Endothelial cell of umbilical vein (primary cell): Measurements from ENCODE around the gene DENND4B. TPM values are rescaled to one million over a fixed set of nuclear protein-coding genes. Genes with fewer than 3 reads are reported as not detected.

ENCODE experiments used
- BruUV-seq: library from RNA; stranded (reverse); fragments of 400-500 nt; replicated peaks from 2 replicates; lab custom pipeline; 2021; lab: Mats Ljungman, UMichigan
- CTCF ChIA-PET: fragments of 300-600, 350-600 bp; sonication (Branson Sonifier 250); formaldehyde crosslinking; loops from one replicate; lab custom pipeline; 2021; ENCODE audit warnings: antibody characterized with exemption, inconsistent platforms; lab: Charles Lee
- POLR2A ChIA-PET: fragments of 300-600, 350-600 bp; sonication (Branson Sonifier 250); formaldehyde crosslinking; loops from one replicate; lab custom pipeline; 2021; ENCODE audit warnings: antibody characterized with exemption, inconsistent platforms; lab: Charles Lee
- DNase-seq: peaks from one replicate; pipeline ENCODE4 v3.0.0-alpha.2; 2011; ENCODE audit warnings: low read depth, low spot score
- FAIRE-seq: peaks from 2 replicates; lab custom pipeline; 2011; peaks lifted over from hg19 to GRCh38; lab: Jason Lieb, UNC
- H2AFZ ChIP-seq: 2 replicates; pipeline ENCODE4 v1.6.0; 2012; ENCODE audit warnings: low read depth, low read length, control low read depth, inconsistent platforms
- H3K27ac ChIP-seq: 2 replicates; pipeline ENCODE4 v1.5.1; 2011; ENCODE audit warnings: low read depth, mild to moderate bottlenecking, control low read depth, low read length, moderate library complexity; ENCODE audit not compliant: insufficient read depth
- H3K27me3 ChIP-seq, 2 experiments: 2 replicates each; pipeline versions ENCODE4 v1.6.0 to v1.6.1; 2011; ENCODE audit warnings: low read length in 2 of 2, mixed read lengths in 1 of 2; ENCODE audit not compliant: control insufficient read depth in 2 of 2, insufficient read depth in 2 of 2
- H3K36me3 ChIP-seq, 2 experiments: 2 replicates in 1 of 2; 3 replicates in 1 of 2; pipeline ENCODE4 v1.5.1; 2011; ENCODE audit warnings: low read length in 2 of 2, mild to moderate bottlenecking in 1 of 2, moderate library complexity in 1 of 2; ENCODE audit not compliant: control insufficient read depth in 2 of 2, insufficient read depth in 2 of 2; ENCODE audit errors: extremely low read depth in 1 of 2
- H3K4me1 ChIP-seq: 3 replicates; pipeline ENCODE4 v1.5.1; 2011; ENCODE audit warnings: mild to moderate bottlenecking, low read length; ENCODE audit not compliant: control insufficient read depth, insufficient read depth; ENCODE audit errors: extremely low read depth
- H3K4me2 ChIP-seq: 2 replicates; pipeline ENCODE4 v1.6.1; 2011; ENCODE audit warnings: low read length, control low read depth, mixed read lengths; ENCODE audit not compliant: insufficient read depth
- H3K4me3 ChIP-seq, 3 experiments: fragments of 200-600 bp in 1 of 3; sonication (generic), shearing (Covaris generic) in 1 of 3; replicated peaks in 1 of 3; 2 replicates each; pipeline ENCODE4 v1.5.1; 2011 to 2016; ENCODE audit warnings: control low read depth in 3 of 3, low read length in 3 of 3, mild to moderate bottlenecking in 2 of 3, inconsistent platforms in 1 of 3, low read depth in 1 of 3, moderate library complexity in 1 of 3; ENCODE audit not compliant: insufficient read depth in 1 of 3
- H3K79me2 ChIP-seq: 2 replicates; pipeline ENCODE4 v1.6.0; 2012; ENCODE audit warnings: low read length, inconsistent platforms; ENCODE audit not compliant: control insufficient read depth, insufficient read depth
- H3K9ac ChIP-seq: replicated peaks from 2 replicates; pipeline ENCODE3; 2011; ENCODE audit warnings: low read length, control low read depth; ENCODE audit not compliant: insufficient read depth; ENCODE audit errors: extremely low read depth
- H3K9me1 ChIP-seq: replicated peaks from 3 replicates; pipeline ENCODE4 v1.6.0; 2011; ENCODE audit warnings: mild to moderate bottlenecking, low read length; ENCODE audit not compliant: control insufficient read depth, insufficient read depth; ENCODE audit errors: extremely low read depth
- H3K9me3 ChIP-seq: replicated peaks from 2 replicates; pipeline ENCODE4 v1.5.1; 2012; ENCODE audit warnings: low read length, inconsistent platforms; ENCODE audit not compliant: control insufficient read depth, insufficient read depth
- H4K20me1 ChIP-seq: replicated peaks from 2 replicates; pipeline ENCODE3; 2011; ENCODE audit warnings: mild to moderate bottlenecking, low read length; ENCODE audit not compliant: control insufficient read depth, insufficient read depth; ENCODE audit errors: extremely low read depth
- CTCF ChIP-seq, 2 donors: IDR thresholded peaks; 1 replicate in 1 of 2; 2 replicates in 1 of 2; pipeline ENCODE4 v1.5.1; 2011; ENCODE audit warnings: low read length in 2 of 2, mild to moderate bottlenecking in 2 of 2, moderate library complexity in 2 of 2, control low read depth in 1 of 2, inconsistent platforms in 1 of 2, low read depth in 1 of 2; ENCODE audit not compliant: insufficient read depth in 1 of 2; ENCODE audit errors: extremely low read depth in 1 of 2
- EZH2 ChIP-seq: IDR thresholded peaks from 2 replicates; pipeline ENCODE4 v1.6.1; 2012; ENCODE audit warnings: borderline replicate concordance, low read depth, mild to moderate bottlenecking, moderate library complexity, low read length, inconsistent platforms; ENCODE audit not compliant: severe bottlenecking
- FOS ChIP-seq: IDR thresholded peaks from 2 replicates; pipeline ENCODE4 v1.6.1; 2011; ENCODE audit warnings: mild to moderate bottlenecking, low read length, moderate library complexity, borderline replicate concordance; ENCODE audit not compliant: insufficient read depth
- GATA2 ChIP-seq: IDR thresholded peaks from 2 replicates; pipeline ENCODE4 v1.7.0; 2011; ENCODE audit warnings: low read depth, mild to moderate bottlenecking, moderate library complexity, mixed read lengths, low read length; ENCODE audit not compliant: insufficient read length, insufficient read depth
- JUN ChIP-seq: IDR thresholded peaks from 2 replicates; pipeline ENCODE4 v1.6.1; 2011; ENCODE audit warnings: borderline replicate concordance, low read depth; ENCODE audit not compliant: insufficient read length, insufficient read depth
- MAX ChIP-seq: IDR thresholded peaks from 2 replicates; pipeline ENCODE4 v1.6.1; 2011; ENCODE audit not compliant: insufficient read depth, insufficient read length
- MYC ChIP-seq: IDR thresholded peaks from one replicate; pipeline ENCODE4 v1.6.1; 2011; ENCODE audit warnings: mild to moderate bottlenecking, low read depth, low read length
- POLR2A ChIP-seq: IDR thresholded peaks from 2 replicates; pipeline ENCODE4 v1.6.1; 2012; ENCODE audit warnings: low read depth, mild to moderate bottlenecking, control low read depth, low read length
- POLR2AphosphoS5 ChIP-seq: IDR thresholded peaks from 2 replicates; pipeline ENCODE4 v1.6.1; 2012; ENCODE audit warnings: low read depth, mild to moderate bottlenecking, control low read depth, low read length, moderate library complexity; ENCODE audit not compliant: insufficient read depth
- dilution Hi-C: fragments of 300-500 bp; cut with MboI; formaldehyde crosslinking; loops from one replicate; pipeline ENCODE4 v1.15.0; 2019; ENCODE audit warnings: low sequenced_read_pairs; ENCODE audit not compliant: extremely low pct_ligation_motif_present
- intact Hi-C: fragments of 100-400 bp; cut with micrococcal nuclease; formaldehyde crosslinking; loops from one replicate; pipeline ENCODE4 v1.10.0; 2022
- polyA plus RNA-seq, 4 experiments: library from polyadenylated mRNA; depleted of rRNA in 3 of 4; stranded (reverse) in 3 of 4; unstranded in 1 of 4; fragments of >200 nt; gene quantifications; 2 replicates each; pipeline versions ENCODE4 v1.2.1 to v1.2.3, GENCODE V29; 2011 to 2012; ENCODE audit warnings: missing spikeins in 1 of 4
- total RNA-seq: library from RNA; stranded (reverse); gene quantifications from 2 replicates; pipeline ENCODE4 v1.2.3, GENCODE V29; 2021

Gene DENND4B
- total and polyA plus RNA-seq, 2 donors (not counting 3 experiments of a cell fraction or from before 2014, with no cell fraction given) = 35.6 to 57.8 TPM

- Histone ChIP-seq H2AFZ (peak within 1 kb of the TSS; percentile 17), H4K20me1 (no peaks in the 10 kb centered on the region), H3K4me3 (peak within 1 kb of the TSS; percentile 15 to 86 (median 79)), H3K36me3 (peaks cover 9 to 10% of the 10 kb centered on the region in 2 experiments), H3K4me2 (peak within 1 kb of the TSS; percentile 95), H3K27me3 (no peaks in the 10 kb centered on the region), H3K4me1 (peaks cover 24% of the 10 kb centered on the region), H3K9me1 (no peaks in the 10 kb centered on the region), H3K27ac (peak within 1 kb of the TSS; percentile 90), H3K79me2 (peaks cover 24% of the 10 kb centered on the region), H3K9me3 (no peaks in the 10 kb centered on the region), H3K9ac (peak within 1 kb of the TSS; percentile 91)
- POLR2A ChIA-PET = interaction anchor here (0.6 to 1.4 kb wide), 9 partner anchors 9 to 230 kb away, joined by 3 to 8 read pairs (median 3); partner anchors contain the start of genes CREB3L4, DENND4B, SLC39A1 and UBAP2L
- CTCF ChIA-PET = interaction anchor here (0.7 to 1.1 kb wide), 3 partner anchors 13 to 313 kb away, joined by 3 read pairs; partner anchors contain the start of gene JTB
- BruUV-seq = no TSS peak
- TF ChIP-seq GATA2 (no peak), POLR2AphosphoS5 (peak; percentile 99), CTCF (IDR thresholded peaks at IDR 0.05; ENCODE audit: extremely low read depth in 1 of 2, insufficient read depth in 1 of 2, low read depth in 1 of 2, low read length in 2 of 2) (no peak), MYC (no peak), EZH2 (no peak), POLR2A (peak; percentile 99), JUN (peak; percentile 80), FOS (peak; percentile 15), MAX (no peak)
- DNase-seq (peak; percentile 96), FAIRE-seq (peak; percentile 93)
- intact Hi-C loops = loop anchor here (1.0 to 10.0 kb wide), 6 partner anchors 27 to 1958 kb away; partner anchors contain the start of genes NUP210L and SLC39A1
- dilution Hi-C loops = no loop called here
These were observed 44.1 kb upstream of the DENND4B start, which contains the start of gene RPS27 for GRCh38 chr1:153990468-153991150. Gene RPS27, plus strand, starts transcription at chr1:153990762. Its CDS starts 35 bp downstream, at chr1:153990797.
